C4-2B (cell line): ENCODE measurements around the gene KRTAP16-1.

Experiments used
- H3K27ac ChIP-seq: fragments of 450-650 bp; 2 replicates; pipeline ENCODE4 v1.5.1; 2017
- ZFX ChIP-seq: fragments of 450-650 bp; IDR thresholded peaks from 2 replicates; pipeline ENCODE4 v1.6.1; 2017
- TF ChIP-seq, protein P1 (sequence below): fragments of 450-650 bp; conservative IDR thresholded peaks from 2 replicates; pipeline ENCODE4 v1.5.1; 2017; ENCODE audit warnings: mild to moderate bottlenecking

KRTAP16-1 gene

GRCh38 chr17:41345992-41346391, 36.9 kb upstream of the KRTAP16-1 start:
- no peak overlapping the region for H3K27ac ChIP-seq
- TF ChIP-seq ZFX = no peak
- TF ChIP-seq, protein P1, sequence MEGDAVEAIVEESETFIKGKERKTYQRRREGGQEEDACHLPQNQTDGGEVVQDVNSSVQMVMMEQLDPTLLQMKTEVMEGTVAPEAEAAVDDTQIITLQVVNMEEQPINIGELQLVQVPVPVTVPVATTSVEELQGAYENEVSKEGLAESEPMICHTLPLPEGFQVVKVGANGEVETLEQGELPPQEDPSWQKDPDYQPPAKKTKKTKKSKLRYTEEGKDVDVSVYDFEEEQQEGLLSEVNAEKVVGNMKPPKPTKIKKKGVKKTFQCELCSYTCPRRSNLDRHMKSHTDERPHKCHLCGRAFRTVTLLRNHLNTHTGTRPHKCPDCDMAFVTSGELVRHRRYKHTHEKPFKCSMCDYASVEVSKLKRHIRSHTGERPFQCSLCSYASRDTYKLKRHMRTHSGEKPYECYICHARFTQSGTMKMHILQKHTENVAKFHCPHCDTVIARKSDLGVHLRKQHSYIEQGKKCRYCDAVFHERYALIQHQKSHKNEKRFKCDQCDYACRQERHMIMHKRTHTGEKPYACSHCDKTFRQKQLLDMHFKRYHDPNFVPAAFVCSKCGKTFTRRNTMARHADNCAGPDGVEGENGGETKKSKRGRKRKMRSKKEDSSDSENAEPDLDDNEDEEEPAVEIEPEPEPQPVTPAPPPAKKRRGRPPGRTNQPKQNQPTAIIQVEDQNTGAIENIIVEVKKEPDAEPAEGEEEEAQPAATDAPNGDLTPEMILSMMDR = no peak

DNA sequence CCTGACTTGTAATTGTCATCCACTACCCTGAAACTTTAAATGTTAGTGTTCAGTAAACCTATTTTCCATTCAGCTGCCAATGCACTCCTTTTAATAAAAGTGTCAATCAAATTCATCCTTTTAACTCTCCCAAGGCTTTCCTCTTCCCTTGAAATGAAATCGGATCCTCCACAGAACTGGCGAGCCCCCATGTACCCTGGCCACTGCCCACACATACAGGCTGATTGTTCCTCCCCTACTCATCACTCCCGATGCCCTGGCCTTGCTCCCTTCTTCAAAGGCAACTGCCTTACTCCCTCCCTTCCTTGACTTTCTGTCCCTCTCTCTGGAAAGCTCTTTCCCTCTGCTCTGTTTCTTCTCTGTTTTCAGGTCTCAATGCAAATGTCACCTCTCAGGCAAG, 33.9 kb upstream of the KRTAP16-1 start:
- H3K27ac ChIP-seq = no peak overlapping the region
- TF ChIP-seq, protein P1 = no peak
- no peak for TF ChIP-seq ZFX

DNA sequence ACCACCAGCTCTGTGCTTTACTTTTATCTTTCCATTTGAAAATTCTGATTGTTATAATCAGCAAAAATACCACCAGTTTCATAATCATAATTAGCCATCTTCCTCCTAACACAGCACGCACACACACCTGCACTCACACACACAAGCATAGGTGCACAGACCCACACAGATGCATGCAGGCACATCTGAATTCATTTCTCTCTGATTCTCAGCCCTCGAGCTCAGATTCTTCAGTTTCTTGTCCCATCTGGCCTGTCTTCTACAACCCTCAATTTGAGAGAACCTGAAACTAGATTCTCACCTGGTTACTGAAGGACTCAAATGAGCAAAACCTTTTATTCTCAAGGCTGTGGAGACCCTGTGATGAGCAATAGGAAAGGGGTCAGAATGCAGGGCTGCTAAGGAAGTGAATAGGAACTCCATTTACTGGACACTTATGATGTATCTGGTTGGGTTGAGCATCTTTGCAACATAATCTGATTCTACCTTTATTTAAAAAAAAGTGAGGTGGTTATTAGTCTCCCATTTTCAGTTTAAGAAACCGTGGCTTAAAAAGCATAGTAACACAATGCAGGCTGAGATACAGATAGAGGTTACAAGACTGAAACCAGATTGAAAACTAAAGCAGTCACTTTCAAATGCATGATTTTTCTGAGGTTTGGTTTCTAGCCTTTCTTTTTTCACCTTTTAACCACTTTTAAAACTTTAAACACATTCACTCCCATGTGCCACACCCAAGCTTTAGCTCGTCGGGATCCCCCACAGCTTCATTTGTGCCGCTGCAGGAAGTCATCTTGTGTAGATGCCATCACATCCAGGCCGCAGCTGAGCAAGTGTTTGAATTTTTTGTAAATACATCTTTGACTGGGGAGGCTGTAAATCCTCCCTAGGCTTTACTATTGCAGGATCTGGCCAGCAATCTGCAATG, 32.1 kb upstream of the KRTAP16-1 start:
- TF ChIP-seq, protein P1 = no peak
- no peak for TF ChIP-seq ZFX
- no peak overlapping the region for H3K27ac ChIP-seq

DNA sequence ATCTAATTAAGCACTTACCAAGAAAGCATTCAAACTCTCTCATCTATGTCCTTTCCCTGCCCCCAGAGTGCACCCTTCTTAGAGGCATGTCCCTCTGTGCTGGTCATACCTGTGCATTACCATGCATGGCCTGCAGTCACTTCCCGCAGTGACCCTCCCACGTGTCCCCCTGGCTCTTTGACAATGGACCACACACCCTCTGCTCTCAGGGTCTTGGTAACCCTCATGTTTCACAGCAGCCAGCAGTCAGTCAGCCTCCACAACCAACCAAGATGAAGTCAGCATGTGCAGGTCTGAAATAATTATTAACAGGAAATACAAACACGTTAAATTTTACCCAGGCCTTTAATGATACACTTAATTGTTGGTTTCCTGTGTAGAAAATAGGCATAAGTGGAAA, 31.4 kb upstream of the KRTAP16-1 start:
- TF ChIP-seq ZFX = no peak
- TF ChIP-seq, protein P1 = no peak
- no peak overlapping the region for H3K27ac ChIP-seq

DNA sequence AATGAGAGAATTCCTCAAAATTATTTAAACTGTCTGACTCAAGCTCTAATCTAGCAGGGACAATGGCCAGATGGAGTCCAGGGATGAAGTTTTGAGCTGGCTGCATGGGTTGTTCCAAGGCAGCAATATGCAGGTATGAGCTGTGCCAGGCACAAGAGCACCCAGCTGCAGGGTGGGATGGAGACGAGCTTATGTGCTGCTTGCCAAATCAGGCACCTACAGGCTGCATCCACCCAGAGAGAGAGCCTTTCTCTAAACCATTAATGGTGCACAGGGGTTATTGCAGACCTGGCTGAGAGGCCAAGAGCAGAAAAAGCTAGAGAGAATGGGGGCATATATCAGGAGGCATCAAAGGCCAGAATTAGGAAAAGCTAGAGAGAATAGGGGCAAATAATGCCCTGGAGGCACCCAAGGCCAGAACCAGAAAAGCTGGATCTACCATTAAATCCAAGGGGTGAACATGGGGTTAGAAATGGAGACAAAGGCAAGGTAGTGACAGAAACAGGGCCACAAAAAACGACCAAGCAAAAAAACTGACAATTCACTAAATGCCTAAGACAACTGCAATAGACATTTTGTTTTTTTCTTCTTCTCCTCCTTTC, 30.6 kb upstream of the KRTAP16-1 start:
- H3K27ac ChIP-seq = no peak overlapping the region

DNA sequence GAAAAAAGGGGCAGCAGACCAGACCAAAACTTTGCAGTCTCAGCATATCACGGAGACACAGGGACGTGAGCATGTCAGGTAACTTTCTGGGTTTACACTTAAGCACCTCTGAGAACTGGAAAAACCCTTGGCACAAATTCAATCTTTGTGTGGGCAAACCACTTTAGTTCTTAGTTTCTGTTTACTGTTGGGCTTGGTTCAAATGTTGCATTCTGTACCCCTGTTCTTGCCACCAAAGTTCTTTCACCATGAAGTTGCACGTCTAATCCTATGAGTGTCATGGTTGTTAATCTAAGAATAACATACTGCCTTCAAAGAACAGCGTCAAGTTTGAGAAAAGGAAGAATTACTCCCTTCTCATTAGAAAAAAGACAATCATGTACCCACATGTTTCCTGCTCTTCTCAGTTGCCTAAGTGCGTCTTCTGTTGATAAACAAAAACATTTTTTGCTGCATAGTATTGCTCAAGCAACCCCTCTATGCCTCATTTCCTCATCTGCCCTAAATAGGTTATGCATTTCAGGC, 29.9 kb upstream of the KRTAP16-1 start:
- no peak overlapping the region for H3K27ac ChIP-seq
- no peak for TF ChIP-seq ZFX
- TF ChIP-seq, protein P1 = no peak

More for the DNA sequence above, 30.6 kb upstream of the KRTAP16-1 start:
- TF ChIP-seq, protein P1 = no peak
- no peak for TF ChIP-seq ZFX

DNA sequence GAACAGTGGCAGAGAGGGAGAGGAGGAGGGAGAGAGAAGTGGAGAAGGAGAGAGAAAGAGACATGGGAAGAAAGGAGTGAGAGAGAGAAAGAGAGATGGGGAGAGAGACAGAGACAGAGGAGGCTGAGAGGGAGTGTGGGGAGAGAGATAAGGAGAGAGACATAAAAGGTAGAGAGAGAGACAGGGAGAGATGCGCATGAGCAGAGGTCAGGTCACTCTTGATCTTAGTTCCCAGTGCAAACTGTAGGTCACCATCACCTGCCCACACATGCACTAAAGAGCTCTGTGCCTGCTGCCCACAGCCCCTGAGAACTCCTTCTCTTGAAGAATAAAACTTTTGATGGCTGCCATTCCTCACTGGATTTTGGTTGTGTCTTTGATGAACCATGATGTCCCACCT, 26.6 kb upstream of the KRTAP16-1 start:
- no peak for TF ChIP-seq ZFX
- TF ChIP-seq, protein P1 = no peak
- no peak overlapping the region for H3K27ac ChIP-seq
